HEK293 (cell line): ENCODE data around the gene ABCG1.

Experiments used
- CTCF ChIA-PET: fragments of 350-600 bp; formaldehyde crosslinking; extraction: SDS; loops from one replicate; lab custom pipeline; 2021; ENCODE audit warnings: antibody characterized with exemption; lab: Yijun Ruan, JAX
- POLR2A ChIA-PET: fragments of 300-600 bp; formaldehyde crosslinking; extraction: SDS; loops from one replicate; lab custom pipeline; 2020; ENCODE audit warnings: antibody characterized with exemption, inconsistent platforms; lab: Yijun Ruan, JAX
- H3K27ac ChIP-seq: fragments of 200-500 bp; sonication (Bioruptor generic); 2 replicates; pipeline ENCODE4 v1.5.1; 2014; ENCODE audit warnings: low read depth, low read length, control low read depth, inconsistent platforms; ENCODE audit errors: extremely low read depth
- H3K36me3 ChIP-seq, 2 experiments: fragments of 200-500 bp in 1 of 2; sonication (Bioruptor generic) in 1 of 2; 1 replicate in 1 of 2; 2 replicates in 1 of 2; pipeline ENCODE4 v1.5.1; 2014 to 2017; ENCODE audit warnings: inconsistent platforms in 2 of 2, low read length in 2 of 2; ENCODE audit not compliant: control insufficient read depth in 2 of 2, insufficient read depth in 1 of 2
- H3K4me1 ChIP-seq: fragments of 200-500 bp; sonication (Bioruptor generic); 2 replicates; pipeline ENCODE4 v1.5.1; 2014; ENCODE audit warnings: mild to moderate bottlenecking, low read length, inconsistent platforms; ENCODE audit not compliant: control insufficient read depth, insufficient read depth
- H3K4me3 ChIP-seq: 2 replicates; pipeline ENCODE4 v1.5.1; 2011; ENCODE audit warnings: low read depth, mild to moderate bottlenecking, control low read depth, low read length, moderate library complexity
- H3K9me3 ChIP-seq: fragments of 200-500 bp; sonication (Bioruptor generic); 2 replicates; pipeline ENCODE4 v1.5.1; 2014; ENCODE audit warnings: low read depth, low read length, inconsistent platforms; ENCODE audit not compliant: control insufficient read depth, insufficient read depth
- KLF10 ChIP-seq: fragments of 450-650 bp; IDR thresholded peaks from 2 replicates; pipeline ENCODE4 v1.5.1; 2018; ENCODE audit warnings: missing biosample characterization, mild to moderate bottlenecking, missing genetic modification characterization
- YY2 ChIP-seq: fragments of 450-650 bp; formaldehyde crosslinking; IDR thresholded peaks from 2 replicates; pipeline ENCODE4 v1.5.1; 2016; ENCODE audit warnings: missing biosample characterization, missing genetic modification characterization
- ZNF211 ChIP-seq: fragments of 450-650 bp; formaldehyde crosslinking; IDR thresholded peaks from 2 replicates; pipeline ENCODE4 v1.5.1; 2016; ENCODE audit warnings: low read depth, missing biosample characterization, missing genetic modification characterization
- ZNF529 ChIP-seq: fragments of 450-650 bp; formaldehyde crosslinking; IDR thresholded peaks from 2 replicates; pipeline ENCODE4 v1.5.1; 2017; ENCODE audit warnings: missing genetic modification characterization, missing biosample characterization; ENCODE audit not compliant: insufficient replicate concordance
- ZNF544 ChIP-seq: fragments of 450-650 bp; formaldehyde crosslinking; IDR thresholded peaks from 2 replicates; pipeline ENCODE4 v1.5.0; 2017; ENCODE audit warnings: missing biosample characterization, missing genetic modification characterization
- TF ChIP-seq, protein P1 (sequence below): fragments of 450-650 bp; formaldehyde crosslinking; IDR thresholded peaks from 2 replicates; pipeline ENCODE4 v1.5.0; 2017; ENCODE audit warnings: missing biosample characterization, missing genetic modification characterization, borderline replicate concordance
- TF ChIP-seq, protein P2 (sequence below): fragments of 450-650 bp; formaldehyde crosslinking; IDR thresholded peaks from 2 replicates; pipeline ENCODE4 v1.5.1; 2016; ENCODE audit warnings: missing biosample characterization, missing genetic modification characterization, borderline replicate concordance

The ABCG1 gene

GRCh38 chr21:42324896-42325295, 106.0 kb downstream of the ABCG1 start:
- Histone ChIP-seq H3K9me3 (no peaks in the 10 kb centered on the region), H3K27ac (no peak overlapping the region), H3K4me1 (no peaks in the 10 kb centered on the region), H3K4me3 (no peak overlapping the region), H3K36me3 (no peaks in the 10 kb centered on the region)
- POLR2A ChIA-PET: interaction anchor here (0.5 kb wide), 1 partner anchor 38 kb away, joined by 3 read pairs; no protein-coding TSS in a partner anchor
- TF ChIP-seq, protein P1, sequence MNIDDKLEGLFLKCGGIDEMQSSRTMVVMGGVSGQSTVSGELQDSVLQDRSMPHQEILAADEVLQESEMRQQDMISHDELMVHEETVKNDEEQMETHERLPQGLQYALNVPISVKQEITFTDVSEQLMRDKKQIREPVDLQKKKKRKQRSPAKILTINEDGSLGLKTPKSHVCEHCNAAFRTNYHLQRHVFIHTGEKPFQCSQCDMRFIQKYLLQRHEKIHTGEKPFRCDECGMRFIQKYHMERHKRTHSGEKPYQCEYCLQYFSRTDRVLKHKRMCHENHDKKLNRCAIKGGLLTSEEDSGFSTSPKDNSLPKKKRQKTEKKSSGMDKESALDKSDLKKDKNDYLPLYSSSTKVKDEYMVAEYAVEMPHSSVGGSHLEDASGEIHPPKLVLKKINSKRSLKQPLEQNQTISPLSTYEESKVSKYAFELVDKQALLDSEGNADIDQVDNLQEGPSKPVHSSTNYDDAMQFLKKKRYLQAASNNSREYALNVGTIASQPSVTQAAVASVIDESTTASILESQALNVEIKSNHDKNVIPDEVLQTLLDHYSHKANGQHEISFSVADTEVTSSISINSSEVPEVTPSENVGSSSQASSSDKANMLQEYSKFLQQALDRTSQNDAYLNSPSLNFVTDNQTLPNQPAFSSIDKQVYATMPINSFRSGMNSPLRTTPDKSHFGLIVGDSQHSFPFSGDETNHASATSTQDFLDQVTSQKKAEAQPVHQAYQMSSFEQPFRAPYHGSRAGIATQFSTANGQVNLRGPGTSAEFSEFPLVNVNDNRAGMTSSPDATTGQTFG (tag by site-specific recombination): no peak
- no peak for TF ChIP-seq ZNF544 (tag by site-specific recombination)
- CTCF ChIA-PET: interaction anchor here (0.6 to 3.9 kb wide), 5 partner anchors 12 to 269 kb away, joined by 3 to 26 read pairs (median 5); no protein-coding TSS in a partner anchor

GRCh38 chr21:42330380-42331371, 111.7 kb downstream of the ABCG1 start:
- Histone ChIP-seq H3K27ac (no peak overlapping the region), H3K4me3 (no peak overlapping the region), H3K36me3 (no peaks in the 10 kb centered on the region), H3K9me3 (no peaks in the 10 kb centered on the region; the same call in 1 of the 2 replicates), H3K4me1 (no peaks in the 10 kb centered on the region)
- ChIA-PET POLR2A (no interaction called here), CTCF (interaction anchor here (0.5 to 1.3 kb wide), 4 partner anchors 9 to 701 kb away, joined by 3 to 6 read pairs (median 4); no protein-coding TSS in a partner anchor)
- no peak for TF ChIP-seq KLF10 (tag by site-specific recombination)

DNA sequence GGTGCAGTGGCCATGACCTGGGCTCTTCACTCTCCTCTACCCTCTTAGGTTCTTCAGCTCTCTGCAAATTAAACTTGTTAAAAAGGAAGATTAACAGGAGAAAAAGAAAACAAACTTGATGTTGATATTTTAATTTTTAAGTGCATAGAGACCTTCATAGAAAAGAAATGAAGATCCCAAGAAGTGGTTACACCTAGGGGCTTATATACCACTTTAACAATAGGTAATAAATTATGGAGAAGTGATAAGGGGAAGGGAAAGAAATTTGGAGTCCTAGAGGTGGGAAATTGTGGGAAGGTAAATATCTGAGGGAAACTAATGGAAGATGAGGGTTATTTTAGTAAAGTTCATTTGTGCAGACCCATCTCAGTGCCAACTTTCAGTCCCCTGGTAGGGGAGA, 112.7 kb downstream of the ABCG1 start:
- ChIA-PET POLR2A (no interaction called here), CTCF (interaction anchor here (1.1 kb wide), 1 partner anchor 8 kb away, joined by 3 read pairs; no protein-coding TSS in a partner anchor)
- Histone ChIP-seq H3K9me3 (no peaks in the 10 kb centered on the region; the same call in 1 of the 2 replicates), H3K4me3 (no peak overlapping the region), H3K36me3 (no peaks in the 10 kb centered on the region), H3K27ac (no peak overlapping the region), H3K4me1 (no peaks in the 10 kb centered on the region)
- peak; percentile 96 for TF ChIP-seq ZNF211
- TF ChIP-seq YY2 (tag by site-specific recombination): no peak

DNA sequence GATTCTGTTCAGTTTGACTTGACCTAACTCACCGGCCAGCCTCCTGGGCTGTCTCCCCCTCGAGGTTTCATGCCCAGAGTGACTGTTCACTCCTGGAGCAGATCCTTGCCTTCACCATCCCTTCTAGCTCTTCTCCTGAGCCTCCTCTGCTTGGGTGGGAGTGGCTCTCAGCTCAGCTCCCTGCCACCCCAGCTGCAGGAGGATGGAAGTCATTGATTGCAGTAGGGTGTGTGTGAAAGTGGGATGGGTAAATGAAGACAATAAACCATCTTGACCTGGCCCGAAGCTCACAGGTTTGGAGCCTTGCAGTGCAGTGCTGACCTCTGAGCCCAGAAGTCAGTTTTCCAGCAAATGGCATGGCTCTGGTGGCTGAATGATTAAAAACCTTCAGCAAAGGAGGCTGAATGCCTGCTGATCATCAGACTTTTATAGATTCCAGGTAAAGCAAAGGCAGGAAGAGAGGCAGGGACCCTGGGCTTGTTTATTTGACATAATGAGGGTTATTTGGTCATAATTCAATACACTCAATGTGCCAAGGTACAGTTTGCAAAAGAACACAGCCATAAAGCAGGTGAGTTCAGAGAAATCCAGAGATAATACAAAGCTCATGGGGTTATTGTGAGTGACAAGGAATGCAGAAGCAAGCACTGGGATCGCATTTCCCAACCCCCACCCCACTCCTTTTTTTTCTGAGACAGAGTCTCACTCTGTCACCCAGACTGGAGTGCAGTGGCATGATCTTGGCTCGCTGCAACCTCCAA, 113.8 kb downstream of the ABCG1 start:
- Histone ChIP-seq H3K36me3 (no peaks in the 10 kb centered on the region), H3K4me3 (no peak overlapping the region), H3K9me3 (no peaks in the 10 kb centered on the region; the same call in 1 of the 2 replicates), H3K27ac (no peak overlapping the region), H3K4me1 (no peaks in the 10 kb centered on the region)
- ChIA-PET POLR2A (no interaction called here), CTCF (no interaction called here)
- TF ChIP-seq ZNF529 (tag by site-specific recombination): no peak
- TF ChIP-seq, protein P2, sequence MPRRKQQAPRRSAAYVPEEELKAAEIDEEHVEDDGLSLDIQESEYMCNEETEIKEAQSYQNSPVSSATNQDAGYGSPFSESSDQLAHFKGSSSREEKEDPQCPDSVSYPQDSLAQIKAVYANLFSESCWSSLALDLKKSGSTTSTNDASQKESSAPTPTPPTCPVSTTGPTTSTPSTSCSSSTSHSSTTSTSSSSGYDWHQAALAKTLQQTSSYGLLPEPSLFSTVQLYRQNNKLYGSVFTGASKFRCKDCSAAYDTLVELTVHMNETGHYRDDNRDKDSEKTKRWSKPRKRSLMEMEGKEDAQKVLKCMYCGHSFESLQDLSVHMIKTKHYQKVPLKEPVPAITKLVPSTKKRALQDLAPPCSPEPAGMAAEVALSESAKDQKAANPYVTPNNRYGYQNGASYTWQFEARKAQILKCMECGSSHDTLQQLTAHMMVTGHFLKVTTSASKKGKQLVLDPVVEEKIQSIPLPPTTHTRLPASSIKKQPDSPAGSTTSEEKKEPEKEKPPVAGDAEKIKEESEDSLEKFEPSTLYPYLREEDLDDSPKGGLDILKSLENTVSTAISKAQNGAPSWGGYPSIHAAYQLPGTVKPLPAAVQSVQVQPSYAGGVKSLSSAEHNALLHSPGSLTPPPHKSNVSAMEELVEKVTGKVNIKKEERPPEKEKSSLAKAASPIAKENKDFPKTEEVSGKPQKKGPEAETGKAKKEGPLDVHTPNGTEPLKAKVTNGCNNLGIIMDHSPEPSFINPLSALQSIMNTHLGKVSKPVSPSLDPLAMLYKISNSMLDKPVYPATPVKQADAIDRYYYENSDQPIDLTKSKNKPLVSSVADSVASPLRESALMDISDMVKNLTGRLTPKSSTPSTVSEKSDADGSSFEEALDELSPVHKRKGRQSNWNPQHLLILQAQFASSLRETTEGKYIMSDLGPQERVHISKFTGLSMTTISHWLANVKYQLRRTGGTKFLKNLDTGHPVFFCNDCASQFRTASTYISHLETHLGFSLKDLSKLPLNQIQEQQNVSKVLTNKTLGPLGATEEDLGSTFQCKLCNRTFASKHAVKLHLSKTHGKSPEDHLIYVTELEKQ (tag by site-specific recombination): no peak
